Measurements from ENCODE around the gene OTOP1.
"Not testable (repeated sequence)": the region's sequence is repeated elsewhere in the genome, so short reads cannot be mapped to it uniquely, and the experiment has no call there.

The OTOP1 gene

GRCh38 chr4:4160956-4161665 lies 65.6 kb downstream of the OTOP1 start:
- not testable (repeated sequence) for DNase-seq

- DNase-seq: peak in 1 of 2 donors; percentile 19
Measured at GRCh38 chr4:4145622-4146021, 81.1 kb downstream of the OTOP1 start.

- not testable (repeated sequence) for DNase-seq
Measured at GRCh38 chr4:4143376-4143775, 83.4 kb downstream of the OTOP1 start.

- DNase-seq: not testable (repeated sequence)
Measured at GRCh38 chr4:4142679-4143078, 84.0 kb downstream of the OTOP1 start.

GRCh38 chr4:4141186-4141585 lies 85.5 kb downstream of the OTOP1 start:
- not testable (repeated sequence) for DNase-seq
